MCF 10A (cell line): ENCODE measurements around the gene TCP11. TPM values are rescaled to one million over a fixed set of nuclear protein-coding genes. Genes with fewer than 3 reads are reported as not detected.

ENCODE experiments used
- BruUV-seq: library from RNA; stranded (reverse); fragments of 400-500 nt; replicated peaks from 2 replicates; lab custom pipeline; 2021; lab: Mats Ljungman, UMichigan
- CTCF ChIA-PET: fragments of 300-600 bp; sonication (Branson Sonifier 250); formaldehyde crosslinking; extraction: SDS; loops from one replicate; lab custom pipeline; 2021; ENCODE audit warnings: antibody characterized with exemption, inconsistent platforms; lab: Yijun Ruan, JAX
- POLR2A ChIA-PET: fragments of 300-600, 350-650 bp; sonication (Branson Sonifier 250); formaldehyde crosslinking; extraction: SDS; loops from one replicate; lab custom pipeline; 2020; ENCODE audit warnings: antibody characterized with exemption, inconsistent platforms; lab: Yijun Ruan, JAX
- DNase-seq: peaks from one replicate; pipeline ENCODE4 v3.0.0-alpha.2; 2018; ENCODE audit not compliant: unreplicated experiment
- H3K27ac Mint-ChIP-seq: one replicate; pipeline ENCODE4 v1.8.0; 2022; ENCODE audit warnings: mild to moderate bottlenecking, low read depth, mixed read lengths; ENCODE audit not compliant: unreplicated experiment
- H3K27me3 Mint-ChIP-seq: one replicate; pipeline ENCODE4 v1.8.0; 2022; ENCODE audit warnings: mixed read lengths; ENCODE audit not compliant: insufficient read depth, unreplicated experiment
- H3K36me3 Mint-ChIP-seq: one replicate; pipeline ENCODE4 v1.8.0; 2022; ENCODE audit warnings: mild to moderate bottlenecking, moderate library complexity, mixed read lengths; ENCODE audit not compliant: insufficient read depth, unreplicated experiment
- H3K4me1 Mint-ChIP-seq: one replicate; pipeline ENCODE4 v1.8.0; 2022; ENCODE audit warnings: mixed read lengths; ENCODE audit not compliant: insufficient read depth, unreplicated experiment
- H3K4me3 Mint-ChIP-seq: one replicate; pipeline ENCODE4 v1.8.0; 2022; ENCODE audit warnings: mild to moderate bottlenecking, moderate library complexity, mixed read lengths; ENCODE audit not compliant: unreplicated experiment
- H3K9me3 Mint-ChIP-seq: one replicate; pipeline ENCODE4 v1.8.0; 2022; ENCODE audit warnings: mixed read lengths; ENCODE audit not compliant: unreplicated experiment
- intact Hi-C: fragments of 100-400 bp; cut with micrococcal nuclease; formaldehyde crosslinking; loops from 2 replicates; pipeline ENCODE4 v1.14.1; 2022
- total RNA-seq: library from RNA; stranded (reverse); gene quantifications from 2 replicates; pipeline ENCODE4 v1.2.3, GENCODE V29; 2022
- TF ChIP-seq, protein P1 (sequence below): fragments of 200-600 bp; IDR thresholded peaks from one replicate; pipeline ENCODE4 v1.8.0; 2022; ENCODE audit warnings: antibody characterized with exemption, mild to moderate bottlenecking; ENCODE audit not compliant: unreplicated experiment

TCP11 gene
- total RNA-seq, 1 experiment from 2014 or later, result not detected

- DNase-seq, result no peak
- Mint-ChIP-seq H3K9me3 (no peaks in the 10 kb centered on the region), H3K4me3 (no peak overlapping the region), H3K4me1 (no peaks in the 10 kb centered on the region), H3K36me3 (peaks cover 5% of the 10 kb centered on the region), H3K27me3 (no peaks in the 10 kb centered on the region), H3K27ac (no peak overlapping the region)
- intact Hi-C loops, result loop anchor here (5.0 kb wide), 1 partner anchor 529 kb away; no protein-coding TSS in a partner anchor
- TF ChIP-seq, protein P1, sequence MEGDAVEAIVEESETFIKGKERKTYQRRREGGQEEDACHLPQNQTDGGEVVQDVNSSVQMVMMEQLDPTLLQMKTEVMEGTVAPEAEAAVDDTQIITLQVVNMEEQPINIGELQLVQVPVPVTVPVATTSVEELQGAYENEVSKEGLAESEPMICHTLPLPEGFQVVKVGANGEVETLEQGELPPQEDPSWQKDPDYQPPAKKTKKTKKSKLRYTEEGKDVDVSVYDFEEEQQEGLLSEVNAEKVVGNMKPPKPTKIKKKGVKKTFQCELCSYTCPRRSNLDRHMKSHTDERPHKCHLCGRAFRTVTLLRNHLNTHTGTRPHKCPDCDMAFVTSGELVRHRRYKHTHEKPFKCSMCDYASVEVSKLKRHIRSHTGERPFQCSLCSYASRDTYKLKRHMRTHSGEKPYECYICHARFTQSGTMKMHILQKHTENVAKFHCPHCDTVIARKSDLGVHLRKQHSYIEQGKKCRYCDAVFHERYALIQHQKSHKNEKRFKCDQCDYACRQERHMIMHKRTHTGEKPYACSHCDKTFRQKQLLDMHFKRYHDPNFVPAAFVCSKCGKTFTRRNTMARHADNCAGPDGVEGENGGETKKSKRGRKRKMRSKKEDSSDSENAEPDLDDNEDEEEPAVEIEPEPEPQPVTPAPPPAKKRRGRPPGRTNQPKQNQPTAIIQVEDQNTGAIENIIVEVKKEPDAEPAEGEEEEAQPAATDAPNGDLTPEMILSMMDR, result no peak
- POLR2A ChIA-PET, result no interaction called here
- CTCF ChIA-PET, result interaction anchor here (1.1 kb wide), 1 partner anchor 11 kb away, joined by 3 read pairs; no protein-coding TSS in a partner anchor
- no TSS peak for BruUV-seq
Measured at GRCh38 chr6:35136185-35136584, 5.0 kb downstream of the TCP11 start.

DNA sequence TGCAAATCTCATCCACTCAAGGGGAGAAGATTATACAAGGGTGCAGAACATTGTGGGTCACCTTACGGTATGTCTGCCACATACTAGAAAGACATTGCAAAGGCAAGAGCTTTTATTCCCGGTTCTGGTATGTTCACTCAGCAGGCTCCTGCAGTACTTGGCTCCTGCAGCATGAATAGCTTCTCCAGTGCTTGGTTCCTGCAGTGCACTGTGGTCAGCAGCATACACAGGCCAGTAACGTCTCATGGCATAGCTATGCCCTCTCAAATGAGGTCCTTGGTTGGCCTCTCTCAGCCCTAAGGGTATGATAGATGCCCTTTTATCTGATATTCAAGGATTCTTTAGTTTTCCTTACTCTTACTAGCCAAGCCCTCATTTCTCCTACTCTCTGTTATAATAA lies 12.6 kb downstream of the TCP11 start:
- POLR2A ChIA-PET, result interaction anchor here (0.7 to 1.0 kb wide), 2 partner anchors 36 to 134 kb away, joined by 3 read pairs; no protein-coding TSS in a partner anchor

DNA sequence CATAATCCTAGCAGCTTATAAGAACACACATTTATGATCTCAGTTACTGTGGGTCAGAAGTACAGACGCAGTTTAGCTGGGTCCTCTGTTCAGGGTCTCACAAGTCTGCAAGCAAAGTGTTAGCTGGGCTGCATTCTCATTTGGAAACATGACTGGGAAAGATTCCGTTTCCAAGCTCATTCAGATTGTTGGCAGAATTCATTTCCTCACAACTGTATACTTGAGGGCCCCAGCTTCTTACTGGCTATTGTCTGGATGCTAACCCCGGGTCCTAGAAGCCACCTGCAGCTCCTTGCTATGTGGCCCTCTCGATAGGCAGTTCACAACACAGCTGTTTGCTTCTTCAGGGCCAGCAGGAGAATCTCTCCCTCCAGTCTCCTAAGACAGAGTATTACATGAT lies 13.1 kb downstream of the TCP11 start:
- CTCF ChIA-PET, result interaction anchor here (0.6 to 4.9 kb wide), 4 partner anchors 11 to 144 kb away, joined by 4 to 35 read pairs (median 5); no protein-coding TSS in a partner anchor
- no TSS peak for BruUV-seq
- Mint-ChIP-seq H3K27ac (no peak overlapping the region), H3K4me1 (no peaks in the 10 kb centered on the region), H3K9me3 (no peaks in the 10 kb centered on the region), H3K27me3 (peaks cover 12% of the 10 kb centered on the region), H3K4me3 (no peak overlapping the region), H3K36me3 (peaks cover 2% of the 10 kb centered on the region)
- no peak for DNase-seq
- intact Hi-C loops, result no loop called here
- TF ChIP-seq, protein P1, result no peak
- POLR2A ChIA-PET, result interaction anchor here (0.6 kb wide), 1 partner anchor 26 kb away, joined by 3 read pairs; no protein-coding TSS in a partner anchor

More for the DNA sequence above, 12.6 kb downstream of the TCP11 start:
- H3K9me3 Mint-ChIP-seq, result no peaks in the 10 kb centered on the region
- TF ChIP-seq, protein P1, result no peak
- H3K27me3 Mint-ChIP-seq, result peaks cover 12% of the 10 kb centered on the region
- intact Hi-C loops, result no loop called here
- no TSS peak for BruUV-seq
- H3K4me1 Mint-ChIP-seq, result no peaks in the 10 kb centered on the region
- no peak overlapping the region for H3K27ac Mint-ChIP-seq
- CTCF ChIA-PET, result interaction anchor here (1.3 to 4.9 kb wide), 3 partner anchors 11 to 141 kb away, joined by 3 to 35 read pairs (median 5); no protein-coding TSS in a partner anchor
- no peak overlapping the region for H3K4me3 Mint-ChIP-seq
- DNase-seq, result no peak
- H3K36me3 Mint-ChIP-seq, result peaks cover 5% of the 10 kb centered on the region

DNA sequence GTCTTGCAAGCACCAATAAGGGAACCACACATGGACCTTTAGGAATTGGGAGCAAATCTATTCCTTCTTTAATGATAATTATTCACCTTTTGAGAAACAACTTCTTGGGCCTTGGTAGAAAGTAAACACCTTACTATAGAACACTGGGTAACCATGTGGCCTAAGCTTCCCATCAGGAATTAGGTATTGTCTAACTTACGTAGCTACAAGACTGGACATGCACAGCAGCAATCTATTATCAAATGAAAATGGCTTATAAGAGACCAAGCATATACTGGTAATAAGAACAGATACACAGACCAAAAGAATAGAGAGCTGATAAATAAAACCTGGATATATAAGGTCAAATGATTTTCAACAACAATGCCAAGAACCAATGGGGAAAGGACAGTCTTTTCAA lies 16.8 kb downstream of the TCP11 start:
- no TSS peak for BruUV-seq
- POLR2A ChIA-PET, result interaction anchor here (0.5 kb wide), 1 partner anchor 473 kb away, joined by 4 read pairs; no protein-coding TSS in a partner anchor
- intact Hi-C loops, result no loop called here

More for the DNA sequence above, 16.8 kb downstream of the TCP11 start:
- CTCF ChIA-PET, result interaction anchor here (0.6 to 3.1 kb wide), 2 partner anchors 16 to 48 kb away, joined by 3 to 11 read pairs; no protein-coding TSS in a partner anchor
- no peaks in the 10 kb centered on the region for H3K9me3 Mint-ChIP-seq
- no peak overlapping the region for H3K4me3 Mint-ChIP-seq
- H3K27ac Mint-ChIP-seq, result no peak overlapping the region
- no peak for DNase-seq
- H3K27me3 Mint-ChIP-seq, result peaks cover 12% of the 10 kb centered on the region
- no peaks in the 10 kb centered on the region for H3K36me3 Mint-ChIP-seq
- H3K4me1 Mint-ChIP-seq, result no peaks in the 10 kb centered on the region
- TF ChIP-seq, protein P1, result no peak
